Measurements from ENCODE around the gene RDH13.
A peak's percentile ranks its signal among the peaks of the same experiment; 100 is the strongest.
"Not testable (repeated sequence)": the region's sequence is repeated elsewhere in the genome, so short reads cannot be mapped to it uniquely, and the experiment has no call there.

The RDH13 gene

DNA sequence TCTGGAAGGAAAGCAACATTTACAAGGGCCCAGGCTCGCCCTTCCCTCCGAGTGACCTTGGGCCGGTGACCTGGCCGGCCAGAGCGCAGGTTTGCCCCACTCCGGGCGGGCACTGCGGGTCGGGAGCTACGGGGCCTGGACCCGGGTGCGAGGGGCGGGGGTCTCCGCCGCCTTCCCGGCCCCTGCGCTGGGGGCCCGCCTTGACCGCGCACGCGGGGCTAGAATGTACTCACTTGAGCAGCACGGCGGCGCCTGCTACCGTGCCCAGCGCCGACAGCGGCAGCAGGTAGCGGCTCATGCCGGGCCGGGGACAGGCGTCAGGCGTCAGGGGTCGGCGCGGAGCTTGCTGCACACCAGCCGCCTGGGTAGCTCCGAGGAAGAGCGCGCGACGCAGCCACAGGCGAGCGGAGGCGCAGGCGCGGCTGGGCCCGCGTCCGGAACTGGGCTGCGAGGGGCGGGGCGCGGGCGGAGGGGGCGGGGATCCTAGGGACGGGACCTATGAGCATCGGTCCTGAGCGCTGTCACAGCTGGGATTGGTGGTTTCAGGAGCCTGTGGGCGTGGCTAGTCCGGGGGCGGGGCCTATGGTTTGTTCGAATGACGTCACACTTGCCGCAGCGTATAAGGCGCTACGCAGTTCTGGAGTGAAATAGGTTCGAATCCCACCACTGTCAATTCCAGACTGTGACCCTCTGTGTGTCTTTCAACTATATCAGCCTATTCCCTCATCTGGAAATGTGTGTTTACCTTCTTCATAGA lies at the start of gene RDH13:
TSS of gene RDH13 (minus strand) at position 414 of the 757 bp plus-strand sequence. CDS start at position 298, 116 bp downstream.
- DNase-seq, result peak; percentile 99

GRCh38 chr19:55112246-55112776 lies 49.4 kb upstream of the RDH13 start:
- DNase-seq, result no peak

- no peak for DNase-seq
Observed at GRCh38 chr19:55111238-55111831, 48.4 kb upstream of the RDH13 start.

- DNase-seq, result no peak
Observed at GRCh38 chr19:55109527-55110291, 46.8 kb upstream of the RDH13 start.

DNA sequence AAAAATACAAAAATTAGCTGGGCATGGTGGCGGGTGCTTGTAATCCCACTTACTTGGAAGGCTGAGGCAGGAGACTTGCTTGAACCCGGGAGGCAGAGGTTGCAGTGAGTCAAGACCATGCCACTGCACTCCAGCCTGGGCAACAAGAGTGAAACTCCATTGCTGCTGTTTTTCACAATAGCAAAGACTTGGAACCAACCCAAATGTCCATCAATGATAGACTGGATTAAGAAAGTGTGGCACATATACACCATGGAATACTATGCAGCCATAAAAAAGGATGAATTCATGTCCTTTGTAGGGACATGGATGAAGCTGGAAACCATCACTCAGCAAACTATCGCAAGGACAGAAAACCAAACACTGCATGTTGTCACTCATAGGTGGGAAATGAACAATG lies 44.3 kb upstream of the RDH13 start:
- not testable (repeated sequence) for DNase-seq

DNA sequence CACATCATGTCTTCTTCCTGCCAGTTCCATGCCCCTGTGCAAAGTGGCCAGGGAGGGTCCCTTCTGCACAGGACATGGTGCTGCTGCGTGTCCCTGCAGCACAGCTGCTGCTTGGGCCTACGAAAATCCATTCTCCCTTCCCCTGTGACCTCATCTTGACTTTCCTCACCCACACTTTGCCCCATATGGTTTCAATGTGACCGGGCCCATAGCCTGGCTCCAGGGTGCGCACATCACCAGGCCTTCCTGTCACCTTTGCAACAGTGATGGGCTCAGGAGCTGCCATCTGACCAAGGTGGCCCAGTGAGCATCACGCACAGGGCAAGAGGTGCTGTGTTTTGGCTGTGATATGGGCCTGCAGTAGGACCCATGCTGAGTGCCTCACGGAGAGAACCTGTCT lies 43.6 kb upstream of the RDH13 start:
- no peak for DNase-seq

DNA sequence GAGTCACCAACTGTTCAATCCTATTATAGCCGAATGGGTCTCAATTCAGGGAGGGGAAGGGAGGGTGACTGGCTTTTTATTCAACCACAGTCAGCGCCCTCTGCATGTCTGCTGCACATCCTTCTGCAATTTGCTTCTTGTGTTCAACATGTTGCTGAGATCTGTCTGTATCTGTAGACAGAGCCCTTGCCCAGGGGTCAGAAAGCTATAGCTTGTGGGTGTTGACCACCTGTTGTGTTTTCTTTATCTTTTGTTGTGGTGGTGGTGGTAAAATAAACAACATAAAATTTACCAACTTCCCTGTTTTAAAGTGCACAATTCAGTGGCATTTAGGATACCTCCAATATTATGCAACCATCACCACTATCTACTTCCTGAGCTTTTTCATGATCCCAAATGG lies 42.3 kb upstream of the RDH13 start:
- DNase-seq, result no peak

GRCh38 chr19:55103190-55103589 lies 40.2 kb upstream of the RDH13 start:
- no peak for DNase-seq

DNA sequence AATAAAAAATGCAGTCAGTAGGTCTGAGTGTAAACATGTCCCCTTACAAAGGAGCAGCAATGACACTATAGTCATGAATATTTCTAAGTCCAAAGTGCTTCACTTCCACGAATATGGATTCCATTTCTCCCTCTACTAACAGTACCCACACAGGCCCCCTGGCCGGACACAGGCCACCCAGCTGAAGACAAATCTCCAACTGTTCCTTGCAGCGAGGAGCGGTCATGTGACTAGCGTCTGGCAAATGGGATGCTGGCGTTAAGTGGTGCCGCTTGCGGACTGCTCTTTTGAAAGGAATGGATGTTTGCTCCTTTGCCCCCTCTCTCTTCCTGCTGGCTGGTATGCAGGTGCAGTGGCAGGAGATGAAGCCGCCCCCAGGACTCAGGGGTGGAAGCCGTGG lies 38.3 kb upstream of the RDH13 start:
- no peak for DNase-seq

DNA sequence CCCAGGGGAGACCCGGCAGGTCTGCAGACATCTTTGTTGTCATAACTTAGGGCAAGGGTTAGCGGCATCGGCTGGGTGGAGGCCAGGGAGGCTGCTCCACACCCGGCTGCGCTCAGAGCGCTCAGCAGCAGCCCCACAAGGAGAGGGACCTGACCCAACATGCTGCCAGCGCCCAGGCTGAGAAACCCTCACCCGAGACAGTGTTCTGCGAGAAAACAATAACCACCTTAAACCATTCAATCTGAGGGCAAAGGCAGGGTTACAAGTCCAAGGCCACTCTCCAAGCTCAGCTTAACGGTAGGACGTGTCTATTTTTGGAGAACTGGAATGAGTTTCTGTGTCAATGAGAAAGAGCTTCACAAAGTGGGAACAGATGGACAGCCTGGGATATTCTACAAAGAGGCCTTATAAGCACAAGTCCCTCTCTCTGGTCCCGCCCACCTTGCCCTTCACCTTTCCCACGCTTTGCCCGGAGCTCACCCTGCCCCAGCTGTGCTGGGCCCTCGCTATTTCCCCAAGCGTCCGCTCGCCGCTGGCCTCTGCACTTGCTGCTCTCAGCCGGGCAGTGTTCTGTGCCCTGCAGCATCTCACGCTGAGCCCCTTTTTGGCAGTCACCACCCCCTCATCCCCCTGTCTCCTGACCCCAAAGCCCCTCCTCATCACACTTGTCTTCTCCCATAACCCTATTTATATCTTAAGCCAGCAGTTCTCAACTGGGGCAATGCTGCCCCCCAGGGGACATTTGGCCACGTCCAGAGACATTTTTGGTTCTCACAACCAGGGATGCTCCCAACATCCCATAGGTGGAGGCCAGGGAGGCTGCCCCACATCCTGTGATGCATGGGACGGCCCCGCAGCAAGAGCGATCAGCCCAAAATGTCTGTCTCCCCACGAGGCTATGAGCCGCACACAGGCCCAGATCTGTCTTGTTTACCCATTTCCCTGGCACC lies 36.9 kb upstream of the RDH13 start:
- DNase-seq, result no peak

DNA sequence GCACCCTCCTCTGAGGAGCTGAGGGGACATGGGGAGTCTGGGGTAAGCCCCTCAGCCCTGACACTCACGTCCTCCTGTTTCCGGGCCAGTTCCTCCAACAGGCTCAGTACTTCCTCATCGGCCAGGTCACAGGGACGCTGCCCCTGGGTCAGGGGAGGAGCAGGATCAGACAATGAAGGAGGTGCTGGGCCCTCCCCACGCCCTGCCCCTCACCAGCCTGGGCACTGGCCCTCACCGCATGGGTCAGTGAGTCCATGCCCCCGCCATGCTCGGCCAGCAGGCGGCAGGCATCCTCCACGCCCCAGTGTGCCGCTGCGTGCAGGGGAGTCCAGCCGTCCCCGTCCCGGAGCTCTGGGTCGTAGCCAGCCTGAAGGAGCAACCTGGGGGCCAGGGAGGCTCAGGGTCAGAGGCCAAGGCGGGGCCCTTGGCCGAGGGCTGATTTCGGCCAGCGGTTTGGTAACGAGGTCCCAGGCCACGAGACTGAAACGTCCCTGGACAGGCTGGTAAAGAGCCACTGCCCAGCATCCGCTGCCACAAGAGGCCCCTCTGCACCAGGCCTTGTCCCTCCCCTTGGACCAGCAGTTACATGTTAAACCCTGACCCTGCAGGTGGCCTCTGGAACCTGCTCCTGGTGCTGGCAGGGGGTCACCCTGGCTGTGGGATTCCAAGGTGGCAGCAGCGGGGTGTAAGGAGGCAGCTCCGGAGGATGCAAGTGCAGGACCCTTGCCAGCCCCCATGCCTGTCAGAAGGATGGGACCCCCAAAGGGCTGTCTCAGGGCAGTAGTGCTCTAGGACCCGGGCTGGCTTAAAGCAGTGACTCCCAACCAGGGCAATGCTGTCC lies 36.0 kb upstream of the RDH13 start:
- DNase-seq, result no peak

GRCh38 chr19:55097864-55098715 lies 35.1 kb upstream of the RDH13 start:
- no peak for DNase-seq

DNA sequence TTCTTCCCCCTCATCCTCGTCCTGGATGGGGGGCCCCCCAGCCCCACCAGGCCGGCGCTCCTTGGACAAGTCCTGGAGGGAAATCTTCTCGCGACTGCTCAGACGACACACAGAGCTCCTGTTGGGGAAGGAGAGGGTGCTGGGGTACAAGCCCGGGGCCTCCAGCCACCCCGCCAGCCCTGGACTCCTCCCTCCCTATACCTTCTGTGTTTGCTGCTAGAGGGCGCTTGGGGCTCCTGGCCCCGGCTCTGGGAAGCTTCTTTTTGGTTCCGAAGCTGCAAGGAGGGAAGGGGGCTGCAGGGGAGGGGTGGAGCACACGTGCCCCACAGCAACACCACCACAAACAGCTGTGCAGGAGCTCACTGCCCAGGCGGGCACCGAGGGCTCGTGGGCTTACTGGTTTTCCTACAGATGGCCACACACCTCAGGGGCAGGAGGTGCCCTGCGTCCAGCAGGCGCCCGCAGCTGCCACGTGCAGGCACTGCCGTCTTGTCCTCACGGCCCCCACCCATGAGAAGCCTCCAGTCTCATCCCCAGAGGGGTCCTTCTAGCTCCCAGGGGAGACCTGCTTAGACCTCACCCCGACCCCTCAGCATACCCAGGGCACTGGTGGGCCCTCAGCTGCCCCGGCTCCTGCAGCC lies 33.2 kb upstream of the RDH13 start:
- no peak for DNase-seq

DNA sequence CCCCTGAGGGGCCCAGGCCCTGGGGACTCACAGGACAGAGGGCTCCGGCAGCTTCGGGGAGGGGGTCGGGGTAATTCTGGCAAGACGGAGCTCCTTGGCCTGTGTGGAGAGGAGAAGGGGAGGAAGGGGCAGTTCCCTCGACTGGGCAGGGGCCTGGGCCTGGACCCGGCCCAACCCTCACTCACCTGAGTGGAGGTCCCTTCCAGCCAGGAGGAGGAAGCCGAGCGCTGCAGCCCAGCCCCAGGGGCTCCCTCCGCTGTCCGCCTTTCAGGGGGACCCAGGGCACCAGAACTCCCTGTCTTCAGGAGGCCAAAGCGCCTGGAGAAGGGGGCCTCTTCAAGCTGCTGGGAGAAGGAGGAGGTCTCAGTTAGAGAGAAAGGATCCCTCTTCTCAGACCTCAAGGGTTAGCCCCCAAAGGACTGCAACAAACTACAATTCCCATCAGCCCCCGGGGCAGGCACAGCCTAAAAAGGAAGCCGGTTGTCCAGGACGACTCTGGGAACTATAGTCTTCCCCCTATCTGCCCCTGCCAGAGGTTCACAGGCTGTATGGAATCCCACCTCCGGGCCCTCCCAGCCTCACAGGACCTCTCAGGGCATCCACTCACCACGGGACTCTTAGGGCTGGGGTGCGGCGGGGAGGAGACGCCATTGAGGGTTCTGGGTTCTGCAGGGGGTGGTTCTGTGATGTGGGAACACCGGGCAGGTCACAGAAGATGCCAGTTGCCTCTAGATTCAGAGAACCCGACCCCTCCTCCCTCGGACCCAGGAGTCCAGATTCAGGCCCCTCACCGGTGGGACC lies 32.5 kb upstream of the RDH13 start:
- no peak for DNase-seq

GRCh38 chr19:55094456-55095259 lies 31.7 kb upstream of the RDH13 start:
- no peak for DNase-seq

DNA sequence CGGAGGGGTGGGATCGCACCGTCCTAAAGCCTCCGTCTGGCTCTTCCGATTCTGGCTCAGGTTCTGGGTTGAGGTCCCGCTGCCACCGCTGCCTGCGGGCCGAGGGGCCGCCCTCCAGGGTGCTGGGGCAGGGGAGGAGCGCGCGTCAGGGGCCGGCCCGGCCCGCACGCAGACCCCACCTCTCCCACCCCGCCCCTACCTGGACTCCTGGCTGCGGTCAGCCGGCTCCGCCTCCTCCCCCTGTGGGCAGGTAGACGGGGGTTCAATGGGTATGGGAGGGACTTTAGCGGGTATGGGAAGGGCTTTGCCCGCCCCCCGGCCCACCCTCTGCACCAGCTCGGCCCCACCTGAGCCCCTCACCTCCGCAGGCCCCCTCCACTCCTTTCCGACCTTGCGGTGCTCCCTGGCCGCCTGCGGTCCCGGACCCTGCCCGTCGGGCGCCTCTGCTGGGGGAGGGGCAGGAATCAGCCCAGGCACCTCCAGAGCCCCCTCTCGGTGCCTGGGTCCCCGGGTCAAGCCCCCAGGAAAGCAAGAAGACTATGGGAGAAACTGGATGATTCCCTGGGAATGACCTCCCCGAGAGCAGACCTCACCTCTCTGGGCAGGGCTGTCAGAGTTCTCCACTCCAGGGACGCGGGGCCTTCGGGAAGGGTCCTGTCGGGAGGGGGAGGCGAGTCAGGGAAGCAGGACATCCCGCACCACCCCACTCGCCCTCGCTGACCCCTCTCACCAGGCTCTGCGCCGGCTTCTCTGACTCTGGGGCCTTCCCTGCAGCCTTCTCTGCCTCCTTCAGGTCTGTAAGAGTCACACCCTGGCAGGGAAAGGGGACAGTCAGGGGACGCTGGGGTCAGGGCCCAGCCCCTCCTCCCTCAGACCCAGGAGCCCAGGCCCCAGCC lies 29.7 kb upstream of the RDH13 start:
- DNase-seq, result no peak

GRCh38 chr19:55091955-55092354 lies 29.0 kb upstream of the RDH13 start:
- no peak for DNase-seq

Measured in activated CD8-positive, alpha-beta memory T cell treated with anti-CD3 and anti-CD28 coated beads for 24 hours (primary cell).